Stimulated activated CD4-positive, alpha-beta T cell treated with anti-CD3 and anti-CD28 coated beads, Interleukin-4, amount 100 ng/mL, for 24 hours (primary cell): ENCODE measurements around the gene IQCC.

Source experiments
- DNase-seq: peaks from one replicate; pipeline ENCODE4 v3.0.0-alpha.2; 2020

IQCC gene

DNA sequence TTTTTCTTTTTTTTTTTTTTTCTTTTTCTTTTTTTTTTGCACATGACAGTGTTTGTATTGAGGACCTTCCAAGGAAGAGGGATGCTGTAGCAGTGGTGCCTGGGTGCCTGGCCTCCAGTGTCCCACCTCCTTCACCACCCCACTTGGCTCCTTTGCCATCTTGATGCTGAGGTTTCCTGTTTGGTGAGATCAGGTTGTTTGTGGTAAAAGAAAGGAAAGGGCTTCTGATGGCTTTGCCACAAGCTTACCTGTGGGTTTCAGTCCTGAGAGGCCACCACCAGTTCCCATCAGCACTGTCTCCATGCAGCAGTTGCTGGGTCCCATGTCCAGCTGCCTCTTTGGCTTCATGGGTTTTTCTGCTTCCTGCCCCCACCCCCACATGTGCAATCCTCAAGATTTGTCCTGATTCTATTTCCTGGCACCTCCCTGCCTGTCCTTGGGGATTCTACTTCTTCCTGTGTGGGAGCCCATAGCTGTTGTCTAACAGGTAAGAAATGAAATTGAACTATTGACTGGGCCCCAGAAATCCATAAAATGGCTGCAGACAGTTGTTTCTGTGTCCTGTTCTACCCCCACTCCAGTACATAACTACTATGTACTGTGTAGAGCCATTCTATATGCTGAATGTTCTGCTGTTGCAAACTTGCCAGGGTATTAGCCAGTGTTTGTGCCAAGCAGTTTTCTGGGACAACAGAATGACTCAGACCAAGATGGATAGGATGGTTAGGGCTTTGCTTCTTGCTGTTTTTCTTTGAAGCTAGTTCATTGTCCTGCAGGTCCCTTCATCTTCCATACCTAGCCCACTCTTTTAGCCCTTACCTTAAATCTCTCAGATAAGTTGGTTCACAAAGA is 9.3 kb upstream of the IQCC start:
- no peak for DNase-seq

DNA sequence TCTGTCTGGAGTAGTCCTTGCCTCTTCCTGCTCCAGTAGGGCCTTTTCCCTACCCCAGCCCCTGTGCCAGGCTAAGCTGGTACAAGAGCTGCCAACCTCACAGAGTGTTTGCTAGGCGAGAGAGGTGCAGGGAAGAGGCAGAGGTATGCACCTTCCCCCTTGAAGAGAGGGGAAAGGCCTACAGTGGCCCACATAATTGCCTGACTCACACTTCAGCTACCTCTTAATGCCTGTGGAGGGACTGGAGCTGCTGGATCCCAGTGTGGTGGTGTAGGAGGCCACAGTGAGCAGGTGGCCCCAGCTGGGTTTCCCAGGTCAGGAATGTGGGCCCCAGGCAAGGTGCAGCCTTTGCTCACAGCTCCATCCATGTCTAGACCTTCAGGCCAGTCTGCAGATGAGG is 8.4 kb upstream of the IQCC start:
- DNase-seq = no peak

DNA sequence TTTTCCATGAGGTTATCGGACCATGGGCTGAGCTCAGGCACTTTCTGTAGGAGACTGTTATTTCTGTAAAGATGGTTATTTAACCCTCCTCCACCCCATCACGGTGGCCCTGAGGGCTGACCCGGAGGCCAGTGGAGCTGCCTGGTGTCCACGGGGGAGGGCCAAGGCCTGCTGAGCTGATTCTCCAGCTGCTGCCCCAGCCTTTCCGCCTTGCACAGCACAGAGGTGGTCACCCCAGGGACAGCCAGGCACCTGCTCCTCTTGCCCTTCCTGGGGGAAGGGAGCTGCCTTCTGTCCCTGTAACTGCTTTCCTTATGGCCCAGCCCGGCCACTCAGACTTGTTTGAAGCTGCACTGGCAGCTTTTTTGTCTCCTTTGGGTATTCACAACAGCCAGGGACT is 7.6 kb upstream of the IQCC start:
- no peak for DNase-seq

DNA sequence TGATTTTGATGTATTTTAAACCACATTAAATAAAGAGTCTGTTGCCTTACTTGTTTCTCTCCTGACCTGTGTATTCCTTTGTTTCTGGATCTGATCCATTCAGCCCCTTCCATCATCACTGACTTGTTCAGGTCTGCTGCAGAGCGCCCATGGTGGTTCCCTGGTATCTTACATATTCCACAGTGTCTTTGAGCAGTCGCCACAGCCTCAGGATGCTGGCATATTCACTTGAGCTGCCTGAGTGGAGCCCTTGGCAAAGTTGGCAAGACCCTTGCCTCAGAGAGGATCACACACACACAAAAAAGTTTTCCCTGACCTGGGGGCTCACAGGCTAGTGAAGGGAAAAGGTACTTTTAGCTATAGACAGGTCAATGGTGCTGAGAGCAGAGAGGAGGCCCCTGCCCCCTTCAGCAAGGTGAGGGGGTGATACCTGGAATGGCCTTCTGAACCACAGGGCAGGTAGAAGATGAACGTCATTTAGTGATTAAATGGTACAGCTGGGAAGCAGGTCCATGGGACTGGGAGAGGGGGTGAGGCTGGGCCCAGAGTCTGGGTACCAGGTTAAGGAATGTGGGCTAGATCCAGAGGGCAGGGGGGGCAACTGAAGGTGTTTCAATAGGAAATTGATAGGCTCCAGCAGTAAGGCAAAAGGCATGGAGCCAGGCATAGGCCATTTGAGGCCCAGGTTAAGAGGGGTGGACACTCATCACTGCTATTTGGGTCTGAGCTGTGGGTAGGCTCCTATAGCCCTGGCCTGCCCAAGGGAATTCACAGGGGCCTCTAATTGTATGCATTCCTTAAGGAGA is 7.0 kb upstream of the IQCC start:
- no peak for DNase-seq

DNA sequence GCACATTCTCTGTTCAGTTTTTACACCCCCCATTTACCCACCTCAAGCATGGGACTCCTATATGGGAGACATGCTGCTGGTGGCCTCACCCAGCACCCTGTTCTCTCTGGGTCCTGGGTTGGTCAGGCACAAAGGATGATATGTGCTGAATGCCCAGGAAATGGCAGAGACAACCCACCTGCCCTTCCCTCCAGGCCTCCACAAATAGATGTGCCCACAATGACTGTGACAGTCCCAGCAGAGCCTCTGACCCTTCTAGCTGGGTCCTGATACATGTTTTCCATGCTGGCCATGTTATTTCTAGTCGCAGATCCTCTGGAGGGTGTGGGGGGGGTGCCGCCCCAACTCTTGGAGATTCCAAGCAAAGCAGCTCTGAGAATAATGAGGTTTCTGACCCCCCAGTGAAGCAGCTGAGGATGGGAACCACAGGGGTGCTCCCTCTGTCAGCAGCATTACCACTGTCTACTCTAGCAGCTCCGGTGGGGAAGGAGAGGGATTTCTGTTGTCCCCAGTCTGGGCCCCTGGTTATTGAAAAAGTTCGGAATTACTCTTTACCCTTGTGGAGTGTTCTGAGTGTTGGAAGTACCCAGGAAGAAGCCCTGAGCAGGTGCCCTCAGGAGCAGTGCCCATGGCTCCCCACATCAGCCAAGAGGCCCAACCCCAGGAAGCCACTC is 6.3 kb upstream of the IQCC start:
- DNase-seq = no peak

DNA sequence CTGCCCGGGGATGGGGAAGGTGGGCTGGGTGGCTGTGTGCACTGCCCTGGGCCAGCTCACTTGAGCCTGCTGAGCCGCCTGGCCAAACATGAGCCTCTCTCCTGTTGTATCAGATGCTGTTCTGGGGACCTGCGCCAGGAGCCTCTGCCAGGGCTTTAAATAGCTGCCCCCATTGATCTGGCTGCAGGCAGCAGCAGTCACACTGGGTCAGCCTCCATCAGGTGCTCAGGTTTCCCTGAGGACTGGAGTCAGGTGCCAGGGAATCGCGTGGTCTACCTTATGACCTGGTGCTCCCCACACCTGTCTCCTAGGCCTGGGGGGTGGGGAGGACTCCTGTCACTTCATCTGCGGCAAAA is 5.8 kb upstream of the IQCC start:
- no peak for DNase-seq

DNA sequence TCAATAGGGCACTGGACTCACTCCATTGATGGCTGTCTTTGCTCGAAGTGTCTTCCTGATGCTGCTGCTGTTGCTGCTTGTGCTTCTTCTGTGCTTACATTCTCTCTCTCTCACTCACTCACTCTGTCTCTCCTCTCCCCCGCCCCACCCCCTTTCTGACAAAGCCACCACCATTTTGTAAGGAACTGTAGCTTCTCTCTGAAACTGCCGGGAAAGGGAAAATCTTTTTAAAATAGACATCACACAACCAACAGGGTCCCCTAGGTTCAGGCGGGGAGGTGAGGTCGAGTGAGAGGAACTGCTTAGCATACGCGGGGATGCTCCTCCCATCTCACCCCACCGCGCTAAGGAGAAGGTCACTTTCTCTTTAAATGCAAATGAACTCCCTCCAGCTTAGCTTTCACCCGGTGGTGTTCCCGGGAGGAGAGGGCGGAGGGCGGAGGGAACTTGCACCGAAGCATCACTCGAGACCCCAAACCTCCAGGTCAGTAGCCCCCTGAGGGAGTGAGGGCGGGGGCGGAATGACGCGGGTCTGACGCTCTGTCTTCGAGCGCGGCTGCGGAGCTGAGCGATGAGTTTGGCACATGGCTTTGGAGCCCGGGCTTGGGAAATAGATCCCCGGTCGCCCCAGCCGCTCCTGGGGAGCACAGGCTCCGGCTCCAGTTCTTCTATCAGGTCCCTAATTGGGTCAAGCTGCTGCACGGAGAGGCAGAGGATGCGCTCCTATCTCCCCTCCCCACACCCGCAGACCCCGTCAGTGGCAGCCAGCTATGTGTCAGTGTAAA is 5.1 kb upstream of the IQCC start, which contains the start of gene CCDC28B:
CCDC28B (plus strand) TSS at position 370 of the 785 bp plus-strand sequence. CDS start 1,341 bp downstream, outside the sequence.
- peak; percentile 43 for DNase-seq

DNA sequence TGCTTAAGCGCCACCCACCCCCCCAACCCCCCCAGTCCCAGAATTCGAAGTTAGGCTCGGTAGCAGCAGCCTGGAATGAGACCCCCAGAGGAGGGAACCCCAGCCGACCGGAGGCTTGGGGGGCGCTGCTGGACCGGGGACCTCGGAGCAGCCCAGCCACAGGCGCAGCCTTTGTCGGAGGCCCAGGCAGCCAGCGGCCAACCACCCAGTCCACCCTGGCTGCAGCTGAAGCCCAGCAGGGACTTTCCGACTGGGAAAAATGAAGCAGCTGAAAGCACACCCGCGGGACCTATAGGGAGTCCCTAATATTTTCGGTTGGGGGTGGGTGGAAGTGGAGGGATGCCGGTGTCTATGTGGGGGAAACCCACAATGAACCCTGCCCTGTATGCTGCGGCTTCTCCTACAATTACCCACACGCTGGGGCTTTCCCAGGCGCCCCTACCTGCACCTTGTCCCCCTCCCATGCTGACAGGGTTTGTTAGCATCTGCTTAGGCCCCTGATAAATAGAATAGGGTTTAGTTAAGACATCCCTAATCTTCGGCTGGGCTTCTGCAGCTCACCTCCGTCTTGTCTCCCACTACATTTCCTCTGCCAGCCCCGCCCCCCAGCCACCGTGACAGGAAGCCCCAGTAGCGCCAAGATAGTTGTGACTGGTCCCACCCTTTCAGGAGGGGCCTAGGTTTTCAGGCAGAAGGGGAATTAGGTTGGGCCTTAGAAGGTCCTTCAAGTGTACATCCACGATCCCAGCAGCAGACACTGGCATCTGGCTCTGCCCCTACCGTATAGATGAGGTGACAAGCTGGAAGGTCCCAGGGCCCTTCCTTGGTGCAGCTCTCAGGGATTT is 4.2 kb upstream of the IQCC start:
- peak; percentile 78 for DNase-seq

DNA sequence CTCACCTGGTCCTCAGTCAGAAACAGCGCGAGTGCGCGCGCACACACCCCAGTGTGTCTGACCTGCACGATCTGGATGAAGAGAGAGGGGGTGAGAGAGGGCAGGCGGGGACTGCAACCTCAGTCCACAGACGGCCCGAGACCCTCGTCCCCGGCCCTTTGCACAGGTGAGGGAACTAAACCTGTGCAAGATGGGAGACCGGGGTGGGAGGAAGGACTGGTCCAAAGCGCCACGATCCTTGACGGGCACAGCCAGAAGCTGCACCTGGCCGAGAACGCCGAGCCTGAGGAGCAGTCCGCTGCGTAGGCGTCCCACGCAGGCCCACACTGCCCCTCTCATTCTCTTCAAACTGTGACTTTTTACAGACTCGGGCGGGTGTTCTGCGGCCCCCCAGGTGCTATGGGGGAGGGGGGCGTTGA is 519 bp upstream of the IQCC start:
- no peak for DNase-seq

DNA sequence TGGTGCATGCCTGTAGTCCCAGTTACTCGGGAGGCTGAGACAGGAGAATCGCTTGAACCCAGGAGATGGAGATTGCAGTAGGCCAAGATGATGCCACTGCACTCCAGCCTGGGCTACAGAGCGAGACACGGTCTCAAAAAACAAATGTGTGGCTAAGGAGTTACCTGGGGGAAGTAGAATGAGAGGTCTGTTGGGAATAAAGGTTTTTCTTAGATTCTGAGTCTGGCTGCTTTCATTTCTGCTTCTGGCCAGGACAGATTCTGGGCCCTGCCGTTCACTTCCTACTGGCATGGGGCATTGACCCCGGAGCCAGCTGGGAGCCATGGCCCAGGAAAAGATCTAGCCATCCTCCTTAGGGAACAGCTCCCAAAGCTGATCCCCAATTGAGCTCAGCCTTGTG is 3.0 kb downstream of the IQCC start:
- DNase-seq = no peak

DNA sequence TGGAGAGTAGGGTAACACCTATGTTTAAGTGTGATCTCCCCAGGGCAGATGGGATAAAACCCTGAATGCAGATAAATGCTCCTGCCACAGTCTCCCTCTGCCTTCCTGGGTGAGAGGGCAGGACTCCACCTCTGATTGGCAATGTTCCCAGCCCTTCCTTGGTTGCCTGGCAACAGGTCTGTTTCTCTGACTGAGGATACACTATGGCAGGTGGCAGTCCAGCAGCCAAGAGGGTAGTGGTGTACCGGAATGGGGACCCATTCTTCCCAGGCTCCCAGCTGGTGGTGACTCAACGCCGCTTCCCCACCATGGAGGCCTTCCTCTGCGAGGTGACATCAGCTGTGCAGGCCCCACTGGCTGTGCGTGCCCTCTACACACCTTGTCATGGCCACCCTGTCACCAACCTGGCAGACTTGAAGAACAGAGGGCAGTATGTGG is 3.4 kb downstream of the IQCC start, which contains the start of gene DCDC2B:
DCDC2B (plus strand) TSS at position 199 of the 438 bp plus-strand sequence; CDS start at position 204, 5 bp downstream.
- no peak for DNase-seq

DNA sequence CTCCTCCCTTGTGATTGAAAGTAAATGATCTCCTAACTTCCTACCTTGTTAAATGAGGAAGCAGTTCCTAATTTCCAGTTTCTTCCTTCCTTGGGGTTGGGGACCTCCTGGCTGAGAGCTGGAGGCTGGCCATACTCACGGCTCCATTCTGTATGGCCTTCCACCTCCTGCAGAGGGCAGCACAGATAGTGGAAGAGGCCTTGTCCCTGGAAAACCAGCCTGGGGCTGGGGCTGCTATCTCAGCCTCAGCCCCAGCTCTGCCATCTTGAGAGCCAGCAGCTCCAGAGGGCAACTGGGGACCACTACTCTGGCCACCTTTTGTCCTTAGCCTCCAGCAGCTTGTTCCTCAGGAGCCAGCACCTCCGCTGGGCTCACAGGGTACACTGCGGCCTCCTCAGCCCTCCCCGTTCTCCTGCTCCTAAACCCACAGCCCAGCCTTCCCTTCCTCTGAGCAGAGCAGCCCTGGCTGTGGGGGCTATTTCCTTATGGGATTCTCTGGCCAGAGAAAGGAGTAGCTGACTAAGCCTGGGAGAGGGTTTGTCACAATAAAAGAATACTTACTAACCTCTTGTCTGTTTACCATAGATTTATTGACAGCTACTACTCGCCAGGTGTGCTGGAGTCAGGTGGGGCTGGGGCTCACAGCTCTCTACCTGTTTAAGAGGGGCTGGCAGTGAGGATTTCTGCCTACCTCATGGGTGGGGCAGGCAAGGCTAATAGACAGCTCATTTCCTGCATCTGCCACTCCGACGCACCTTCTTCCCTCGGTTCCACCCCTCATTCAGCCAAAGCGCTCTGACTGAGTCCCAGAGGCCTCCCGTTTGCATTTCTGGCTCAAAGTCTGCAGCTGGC is 10.4 kb downstream of the IQCC start:
- peak; percentile 68 for DNase-seq

DNA sequence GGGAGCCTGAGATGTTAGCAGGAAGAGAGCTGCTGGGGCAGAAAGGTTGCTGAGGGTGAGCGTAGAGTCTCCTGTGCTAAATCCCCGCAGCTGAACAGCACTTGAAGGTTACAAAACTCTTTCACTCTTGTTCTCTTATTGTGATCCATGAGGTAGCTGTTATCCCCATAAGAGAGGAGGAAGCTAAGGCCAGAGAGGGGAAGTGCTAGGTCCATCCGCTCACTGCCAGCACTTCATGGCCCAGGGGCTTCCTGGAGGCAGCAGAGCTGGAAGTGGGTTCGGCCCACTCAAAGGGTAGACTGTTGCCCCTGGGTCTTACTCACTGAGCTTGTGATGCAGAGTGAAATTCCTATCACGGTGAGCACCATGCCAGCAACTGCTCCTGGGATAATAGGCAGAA is 11.1 kb downstream of the IQCC start:
- no peak for DNase-seq

DNA sequence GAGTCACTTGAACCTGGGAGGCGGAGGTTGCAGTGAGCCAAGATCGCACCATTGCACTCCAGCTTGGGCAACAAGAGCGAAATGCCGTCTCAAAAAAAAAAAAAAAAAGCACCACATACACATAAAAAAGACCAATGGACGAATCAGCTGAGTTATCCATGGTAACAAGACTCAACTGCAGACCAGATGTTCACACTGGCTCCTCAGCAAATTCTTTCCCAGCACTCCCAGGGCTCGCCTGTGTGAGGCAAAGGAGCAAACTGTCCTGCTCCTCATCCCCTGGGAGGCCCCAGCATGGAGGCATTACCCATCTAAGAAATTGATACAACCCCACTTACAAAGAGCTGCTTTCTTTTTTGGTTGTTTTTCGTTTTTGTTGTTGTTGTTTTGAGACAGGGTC is 13.6 kb downstream of the IQCC start:
- DNase-seq = no peak

DNA sequence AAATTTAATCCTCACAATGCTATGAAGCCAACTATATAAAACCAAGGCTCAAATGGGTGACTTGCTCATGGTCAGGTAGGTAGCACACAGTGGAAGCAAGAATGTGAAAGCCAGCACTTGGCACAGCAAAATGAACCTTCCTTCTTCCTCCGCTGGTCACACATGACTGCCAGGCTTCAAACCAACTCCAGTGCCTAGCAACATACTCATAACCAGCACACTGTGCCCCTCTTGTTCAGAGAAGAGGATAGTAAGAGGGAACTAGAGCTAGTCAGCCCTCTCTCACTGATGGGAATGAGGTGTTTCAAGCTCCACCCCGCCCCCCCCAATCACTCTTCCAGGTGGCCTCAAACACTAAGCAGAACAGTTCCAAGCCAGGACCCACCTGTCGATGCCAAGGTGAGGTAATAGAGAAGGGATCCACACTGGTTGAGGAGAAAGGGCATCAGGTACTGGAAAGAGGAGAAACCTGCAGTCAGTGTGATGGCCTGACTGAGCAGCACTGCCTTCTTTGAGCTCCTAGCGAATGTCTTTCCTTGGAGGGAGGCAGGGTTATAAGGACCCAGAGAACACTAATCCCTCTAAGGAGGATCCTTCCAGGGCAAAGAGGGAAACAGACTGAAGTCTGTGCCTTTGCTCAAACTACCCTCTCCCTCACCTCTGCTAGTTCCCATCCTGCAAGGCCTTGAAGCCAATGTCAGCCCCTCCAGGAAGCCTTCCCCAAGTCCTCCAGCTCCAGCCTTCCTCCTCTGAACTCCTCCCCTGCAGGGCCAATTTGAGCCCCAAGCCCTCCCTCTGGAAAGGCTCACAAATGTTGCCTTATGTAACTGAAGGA is 15.5 kb downstream of the IQCC start:
- DNase-seq = no peak

DNA sequence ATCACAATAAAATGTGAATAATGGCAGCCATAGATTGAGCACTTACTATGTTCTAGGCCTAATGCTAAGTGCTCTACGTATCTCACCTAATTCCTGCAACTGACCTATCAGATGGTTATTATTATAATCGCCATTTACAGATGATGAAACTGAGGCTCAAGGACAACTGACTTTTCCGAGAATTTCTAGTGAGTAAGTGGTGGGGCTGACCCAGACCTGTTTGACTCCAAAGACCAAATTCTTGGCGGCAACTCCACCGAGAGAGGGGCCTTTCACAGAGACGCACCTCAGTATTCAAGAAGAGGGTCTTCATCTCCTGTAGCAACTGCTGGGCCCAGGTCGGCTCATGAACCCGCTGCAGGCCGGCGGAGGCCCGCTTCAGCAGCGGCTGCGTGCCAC is 16.1 kb downstream of the IQCC start:
- no peak for DNase-seq

DNA sequence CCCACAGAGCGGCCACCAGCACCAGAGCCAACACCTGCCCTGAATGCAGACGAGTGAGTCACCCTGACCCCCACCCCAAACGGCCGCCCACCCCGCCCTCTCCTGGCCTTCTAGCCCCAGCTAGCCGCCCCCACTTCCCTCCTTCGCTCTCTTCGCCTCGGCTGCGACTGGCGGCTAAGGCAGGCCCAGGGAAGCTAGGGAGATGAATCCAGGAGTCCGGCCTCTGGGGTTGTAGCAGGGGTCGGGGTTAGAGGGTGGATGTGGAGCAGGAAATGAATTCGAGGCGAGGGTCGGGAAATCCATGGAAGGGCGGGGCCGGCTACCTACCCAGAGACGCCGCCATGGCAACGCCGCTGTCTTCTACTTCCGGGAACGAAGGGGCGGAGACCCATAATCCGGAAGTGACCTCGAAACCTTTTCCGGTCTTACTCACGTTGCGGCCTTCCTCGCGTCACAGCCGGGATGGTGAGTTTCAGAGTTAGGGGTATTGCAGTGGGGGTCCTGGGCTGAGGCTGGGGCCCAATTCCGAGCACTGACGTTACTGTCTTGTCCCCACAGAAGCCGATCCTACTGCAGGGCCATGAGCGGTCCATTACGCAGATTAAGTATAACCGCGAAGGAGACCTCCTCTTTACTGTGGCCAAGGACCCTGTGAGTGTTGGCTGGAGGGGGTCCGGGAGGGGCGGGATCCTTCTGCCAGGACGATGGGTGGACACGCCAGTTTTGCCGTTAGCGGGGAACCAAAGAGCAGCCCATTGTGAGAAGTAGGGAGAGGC is 16.7 kb downstream of the IQCC start, which contains the start of the genes EIF3I and TMEM234:
EIF3I (plus strand) TSS at position 428 of the 776 bp plus-strand sequence; CDS start at position 463, 35 bp downstream.
TMEM234 (minus strand) TSS at position 374 of the 776 bp plus-strand sequence; CDS start at position 343, 31 bp downstream.
- DNase-seq = peak; percentile 93

DNA sequence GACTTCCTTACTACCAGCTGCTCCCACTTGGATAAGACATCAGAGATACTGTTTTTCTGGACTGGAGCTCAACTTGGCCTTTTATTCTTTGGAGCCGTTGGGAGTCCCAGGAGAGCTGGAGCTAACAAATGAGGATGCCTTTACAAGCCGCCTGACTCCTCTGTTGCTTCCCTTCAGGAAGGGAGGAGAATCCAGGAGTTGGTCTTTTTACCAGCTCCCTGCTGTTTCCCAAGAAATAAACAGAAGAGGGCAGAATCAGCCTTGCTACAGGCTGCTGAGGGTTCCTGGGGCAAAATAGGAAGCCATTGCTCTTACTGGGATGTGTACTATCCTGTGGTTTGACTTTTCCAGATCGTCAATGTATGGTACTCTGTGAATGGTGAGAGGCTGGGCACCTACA is 18.2 kb downstream of the IQCC start:
- no peak for DNase-seq
